CD4-positive, alpha-beta T cell treated with Interleukin-12 subunit alpha and Interleukin-12 subunit beta, for 1 hour (primary cell): ENCODE measurements around the gene LINGO4.
A peak's percentile ranks its signal among the peaks of the same experiment; 100 is the strongest.
"Not testable (repeated sequence)": the region's sequence is repeated elsewhere in the genome, so short reads cannot be mapped to it uniquely, and the experiment has no call there.

ENCODE experiments used
- DNase-seq: peaks from one replicate; pipeline ENCODE4 v3.0.0-alpha.2; 2020

LINGO4 gene

GRCh38 chr1:151779852-151780251 is 25.4 kb downstream of the LINGO4 start:
- DNase-seq, result no peak

- DNase-seq, result no peak
These were observed 27.9 kb downstream of the LINGO4 start for GRCh38 chr1:151777317-151777716.

DNA sequence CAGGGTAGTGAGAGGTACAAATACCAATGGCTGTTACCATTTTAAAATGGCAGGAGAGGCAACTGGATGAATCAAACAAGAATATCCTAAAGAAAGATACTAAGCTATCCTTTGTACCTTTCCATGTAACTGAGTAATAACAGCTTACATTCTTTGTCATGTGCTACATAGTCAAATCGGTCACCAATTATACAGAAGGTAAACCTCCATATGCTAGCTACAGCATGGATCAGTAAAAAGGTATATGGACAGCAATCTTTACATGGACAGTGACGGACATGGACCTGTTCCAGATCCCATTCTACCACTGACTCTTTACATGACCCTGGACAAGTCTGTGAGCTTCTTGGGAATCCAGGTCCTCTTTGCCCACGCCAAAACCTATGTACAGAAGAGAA is 28.6 kb downstream of the LINGO4 start:
- no peak for DNase-seq

DNA sequence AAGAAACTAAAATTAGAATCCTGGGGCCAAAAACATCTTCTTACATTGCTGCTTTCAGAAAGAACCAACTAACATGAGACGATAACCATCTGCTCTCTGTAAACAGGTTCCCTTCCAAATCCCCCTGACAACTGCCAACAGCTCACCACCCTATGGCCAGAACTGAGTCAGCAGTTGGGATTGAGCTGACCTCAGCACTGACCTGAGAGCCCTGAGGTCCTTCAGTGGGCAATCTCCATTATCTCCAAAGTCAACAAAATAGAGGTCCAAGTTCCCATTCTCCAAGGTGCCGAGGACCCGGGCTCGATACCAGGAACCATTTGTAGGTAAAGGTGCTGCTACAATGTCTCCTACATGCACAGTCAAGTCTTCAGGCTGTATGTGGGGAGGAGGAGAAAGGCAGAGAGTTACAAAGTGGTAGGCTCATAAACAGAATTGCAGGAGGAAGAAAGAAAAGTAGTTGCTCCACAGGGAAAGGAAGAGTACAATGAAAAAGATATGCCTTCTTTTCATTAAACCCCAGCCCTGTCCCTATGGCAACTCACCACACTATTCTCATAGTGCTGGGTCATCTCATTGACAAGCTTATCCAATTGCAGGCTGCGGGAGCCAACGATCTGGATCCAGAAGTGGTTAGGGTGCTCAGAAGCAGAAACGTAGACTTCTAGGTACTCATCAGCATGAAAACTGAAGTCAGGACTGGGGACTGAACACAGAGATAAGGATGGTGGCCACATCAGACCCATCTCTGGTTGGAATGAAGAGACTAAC is 29.1 kb downstream of the LINGO4 start:
- DNase-seq, result no peak

- no peak for DNase-seq
These were observed 30.8 kb downstream of the LINGO4 start for GRCh38 chr1:151774256-151774922.

- no peak for DNase-seq
These were observed 31.5 kb downstream of the LINGO4 start for GRCh38 chr1:151773702-151774101.

DNA sequence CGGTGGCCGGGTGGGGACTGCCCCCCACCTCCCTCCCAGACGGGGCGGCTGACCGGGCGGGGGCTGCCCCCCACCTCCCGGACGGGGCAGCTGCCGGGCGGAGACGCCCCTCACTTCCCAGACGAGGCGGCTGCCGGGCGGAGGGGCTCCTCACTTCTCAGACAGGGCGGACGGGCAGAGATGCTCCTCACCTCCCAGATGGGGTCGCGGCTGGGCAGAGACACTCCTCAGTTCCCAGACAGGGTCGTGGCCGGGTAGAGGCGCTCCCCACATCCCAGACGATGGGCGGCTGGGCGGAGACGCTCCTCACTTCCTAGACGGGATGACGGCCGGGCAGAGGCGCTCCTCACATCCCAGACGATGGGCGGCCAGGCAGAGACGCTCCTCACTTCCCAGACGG is 35.9 kb downstream of the LINGO4 start:
- not testable (repeated sequence) for DNase-seq

DNA sequence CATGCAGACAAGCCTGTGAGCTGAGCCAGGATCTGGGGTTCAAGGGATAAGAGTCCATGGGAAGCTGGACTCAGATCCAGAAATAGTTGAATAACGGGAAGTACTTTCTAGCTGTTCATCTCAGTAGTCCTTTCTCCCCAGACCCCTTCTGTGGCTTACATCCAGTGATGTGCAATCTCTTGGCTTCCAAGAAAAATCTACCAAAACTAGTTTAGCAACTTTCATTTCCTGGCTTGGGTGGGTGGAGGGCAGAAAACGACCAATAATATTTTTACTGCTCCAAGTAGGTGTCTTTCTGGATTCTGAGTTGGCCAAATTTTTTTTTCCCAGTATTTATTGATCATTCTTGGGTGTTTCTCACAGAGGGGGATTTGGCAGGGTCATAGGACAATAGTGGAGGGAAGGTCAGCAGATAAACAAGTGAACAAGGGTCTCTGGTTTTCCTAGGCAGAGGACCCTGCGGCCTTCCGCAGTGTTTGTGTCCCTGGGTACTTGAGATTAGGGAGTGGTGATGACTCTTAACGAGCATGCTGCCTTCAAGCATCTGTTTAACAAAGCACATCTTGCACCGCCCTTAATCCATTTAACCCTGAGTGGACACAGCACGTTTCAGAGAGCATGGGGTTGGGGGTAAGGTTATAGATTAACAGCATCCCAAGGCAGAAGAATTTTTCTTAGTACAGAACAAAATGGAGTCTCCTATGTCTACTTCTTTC is 36.7 kb downstream of the LINGO4 start:
- DNase-seq, result not testable (repeated sequence)

GRCh38 chr1:151763990-151764389 is 41.2 kb downstream of the LINGO4 start:
- no peak for DNase-seq

- DNase-seq, result peak; percentile 86
These were observed 42.0 kb downstream of the LINGO4 start, which contains the start of gene MRPL9 for GRCh38 chr1:151762941-151763921. MRPL9 (minus strand) TSS chr1:151763496; CDS start chr1:151763479, 17 bp downstream.

DNA sequence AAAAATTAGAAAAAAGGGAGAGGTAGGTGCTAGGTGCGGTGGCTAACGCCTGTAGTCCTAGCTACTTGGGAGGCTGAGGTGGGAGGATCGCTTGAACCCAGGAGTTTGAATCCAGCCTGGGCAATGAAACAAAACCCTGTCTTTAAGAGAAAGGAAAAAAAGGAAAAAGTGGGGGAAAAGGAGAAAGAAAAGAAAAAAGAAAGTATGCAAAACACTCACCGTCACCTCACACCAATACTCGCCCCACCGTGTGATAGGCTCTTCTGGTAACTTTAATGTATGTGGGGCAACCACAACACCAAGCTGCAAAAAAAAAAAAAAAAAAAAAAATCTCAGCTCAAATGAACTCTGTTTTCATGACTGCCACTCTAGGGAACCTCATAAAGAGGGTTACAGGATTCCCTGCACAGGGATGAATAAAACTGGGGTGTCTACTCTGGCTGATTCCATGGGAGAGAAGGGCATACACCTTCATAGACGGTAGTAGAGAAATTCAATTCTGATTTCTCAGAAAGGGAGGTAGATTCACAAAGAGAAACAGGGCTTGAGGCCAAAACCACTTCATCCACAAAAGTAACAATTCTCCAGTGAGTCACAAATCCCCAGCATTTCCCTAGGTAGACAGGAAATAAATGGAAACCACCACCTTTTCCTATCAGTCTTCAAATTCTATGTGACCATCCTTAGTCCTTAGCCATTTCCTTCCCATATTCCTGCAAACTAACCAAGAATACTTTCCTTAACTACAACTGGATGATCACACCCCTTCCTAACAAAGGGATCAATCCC is 44.4 kb downstream of the LINGO4 start:
- DNase-seq, result no peak

DNA sequence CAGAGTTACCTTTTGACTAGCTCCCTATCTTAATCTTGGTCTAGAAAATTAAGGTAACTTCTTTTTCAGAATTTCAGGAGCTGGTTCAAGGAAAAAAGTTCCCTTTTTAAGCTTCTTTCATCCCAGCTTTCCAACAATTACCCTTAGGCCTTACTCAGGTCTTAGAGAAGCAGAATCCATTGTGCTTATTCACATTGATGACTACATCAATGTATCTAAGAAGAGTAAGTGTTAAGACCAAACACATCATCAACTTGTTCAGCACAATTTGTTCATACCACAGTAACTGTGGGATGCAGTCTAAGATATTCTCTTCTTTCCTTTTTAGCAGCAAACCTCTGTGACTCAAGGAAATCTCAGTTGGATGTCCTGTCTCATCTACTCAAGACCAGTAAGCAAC is 46.0 kb downstream of the LINGO4 start:
- no peak for DNase-seq

- DNase-seq, result no peak
These were observed 48.9 kb downstream of the LINGO4 start for GRCh38 chr1:151756291-151756690.
